Activated T-cell treated with anti-CD3 and anti-CD28 coated beads, Interleukin-2, amount 50 U/mL, for 1 hour (primary cell): ENCODE results near the gene LRRN4CL.
"Not testable (repeated sequence)": the region's sequence is repeated elsewhere in the genome, so short reads cannot be mapped to it uniquely, and the experiment has no call there.

ENCODE experiments used
- DNase-seq: peaks from one replicate; pipeline ENCODE4 v3.0.0-alpha.2; 2020

LRRN4CL gene

GRCh38 chr11:62675415-62675814 lies 13.9 kb downstream of the LRRN4CL start:
- not testable (repeated sequence) for DNase-seq

DNA sequence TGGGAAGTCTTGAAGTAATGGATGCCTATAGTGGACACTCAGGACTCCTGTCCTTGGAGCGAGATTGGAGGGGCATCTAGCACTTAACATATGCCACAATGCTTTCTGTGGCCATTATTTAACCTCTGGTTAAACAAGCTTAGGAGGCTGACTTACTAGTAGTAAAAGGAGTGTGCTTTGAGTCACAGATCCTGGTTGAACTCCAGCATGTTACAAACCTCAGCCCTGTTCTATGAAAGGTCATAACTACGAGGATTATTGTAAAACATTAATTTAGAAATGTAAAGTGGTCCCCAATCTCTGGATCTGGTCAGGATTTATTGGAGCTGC lies 16.2 kb downstream of the LRRN4CL start:
- DNase-seq: no peak

DNA sequence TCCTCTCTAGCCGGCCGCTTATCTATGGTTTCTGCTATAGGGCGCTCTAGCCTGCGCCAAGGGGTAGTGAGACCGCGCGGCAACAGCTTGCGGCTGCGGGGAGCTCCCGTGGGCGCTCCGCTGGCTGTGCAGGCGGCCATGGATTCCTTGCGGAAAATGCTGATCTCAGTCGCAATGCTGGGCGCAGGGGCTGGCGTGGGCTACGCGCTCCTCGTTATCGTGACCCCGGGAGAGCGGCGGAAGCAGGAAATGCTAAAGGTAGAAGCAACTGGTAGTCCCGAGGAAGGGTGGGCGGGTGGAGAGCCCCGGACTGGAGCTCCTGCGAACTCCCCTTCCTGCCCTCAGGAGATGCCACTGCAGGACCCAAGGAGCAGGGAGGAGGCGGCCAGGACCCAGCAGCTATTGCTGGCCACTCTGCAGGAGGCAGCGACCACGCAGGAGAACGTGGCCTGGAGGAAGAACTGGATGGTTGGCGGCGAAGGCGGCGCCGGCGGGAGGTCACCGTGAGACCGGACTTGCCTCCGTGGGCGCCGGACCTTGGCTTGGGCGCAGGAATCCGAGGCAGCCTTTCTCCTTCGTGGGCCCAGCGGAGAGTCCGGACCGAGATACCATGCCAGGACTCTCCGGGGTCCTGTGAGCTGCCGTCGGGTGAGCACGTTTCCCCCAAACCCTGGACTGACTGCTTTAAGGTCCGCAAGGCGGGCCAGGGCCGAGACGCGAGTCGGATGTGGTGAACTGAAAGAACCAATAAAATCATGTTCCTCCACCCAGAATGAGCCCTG lies 17.5 kb downstream of the LRRN4CL start, which contains the start of the genes LBHD1 and UQCC3:
Gene LBHD1 (minus strand): TSS at position 660 of the 782 bp plus-strand sequence. CDS start 2,236 bp downstream, outside the sequence.
Gene UQCC3 (plus strand): TSS at position 66 of the 782 bp plus-strand sequence. CDS start 73 bp downstream, at position 139.
- peak; percentile 75 for DNase-seq

DNA sequence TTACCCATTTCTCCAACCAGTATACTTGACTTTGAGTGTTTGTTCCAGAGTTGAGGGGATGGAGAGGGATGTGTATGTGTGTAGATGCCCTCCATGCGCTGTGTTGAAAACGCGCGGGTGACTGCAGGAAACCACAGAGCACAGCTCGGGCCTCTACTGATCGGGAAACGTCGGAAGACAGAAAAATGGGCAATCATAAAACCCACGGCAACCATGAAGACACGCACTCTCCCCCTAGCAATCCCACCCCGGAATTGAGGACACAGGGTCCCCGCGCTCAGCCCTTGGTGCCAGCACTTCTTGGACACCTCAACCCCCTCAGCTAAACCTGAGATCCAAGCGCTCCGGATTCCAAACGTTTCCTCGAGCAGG lies 18.1 kb downstream of the LRRN4CL start:
- DNase-seq: no peak

DNA sequence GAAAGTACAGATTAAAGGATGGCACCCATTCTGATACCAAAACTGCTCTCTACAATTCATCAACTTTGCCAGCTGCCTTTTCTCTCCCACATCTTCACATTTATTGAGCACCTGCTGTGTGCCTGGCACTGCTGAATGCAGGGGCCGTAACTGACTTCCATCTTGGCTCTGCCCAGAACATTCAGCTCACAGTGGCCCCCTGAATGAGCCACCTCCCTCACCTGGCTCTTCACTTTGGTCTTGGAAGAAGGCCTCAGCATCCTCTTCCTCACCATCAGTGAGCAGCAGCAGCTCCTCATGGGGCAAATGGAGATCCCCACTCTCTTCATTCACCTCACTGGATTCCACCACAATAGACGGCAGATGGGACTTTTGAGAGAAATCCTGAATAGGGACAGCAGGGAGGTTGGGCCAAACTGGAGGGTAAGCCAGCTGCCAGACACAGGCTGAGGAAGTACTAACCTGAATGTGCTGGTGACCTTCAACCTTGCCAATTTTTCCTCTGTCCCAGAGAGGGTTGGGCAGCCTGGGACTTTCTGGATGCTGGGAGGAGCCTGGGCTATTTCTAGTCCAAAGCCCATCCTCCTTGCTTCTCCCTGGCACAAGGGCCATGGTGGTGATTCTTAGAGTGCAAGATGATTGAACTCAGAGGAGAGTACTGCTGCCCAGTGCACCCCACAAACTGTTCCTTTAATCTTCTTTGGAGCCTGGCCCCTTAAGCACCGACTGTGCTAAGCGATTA lies 19.7 kb downstream of the LRRN4CL start:
- DNase-seq: no peak

GRCh38 chr11:62667460-62667859 lies 21.9 kb downstream of the LRRN4CL start:
- DNase-seq: no peak

DNA sequence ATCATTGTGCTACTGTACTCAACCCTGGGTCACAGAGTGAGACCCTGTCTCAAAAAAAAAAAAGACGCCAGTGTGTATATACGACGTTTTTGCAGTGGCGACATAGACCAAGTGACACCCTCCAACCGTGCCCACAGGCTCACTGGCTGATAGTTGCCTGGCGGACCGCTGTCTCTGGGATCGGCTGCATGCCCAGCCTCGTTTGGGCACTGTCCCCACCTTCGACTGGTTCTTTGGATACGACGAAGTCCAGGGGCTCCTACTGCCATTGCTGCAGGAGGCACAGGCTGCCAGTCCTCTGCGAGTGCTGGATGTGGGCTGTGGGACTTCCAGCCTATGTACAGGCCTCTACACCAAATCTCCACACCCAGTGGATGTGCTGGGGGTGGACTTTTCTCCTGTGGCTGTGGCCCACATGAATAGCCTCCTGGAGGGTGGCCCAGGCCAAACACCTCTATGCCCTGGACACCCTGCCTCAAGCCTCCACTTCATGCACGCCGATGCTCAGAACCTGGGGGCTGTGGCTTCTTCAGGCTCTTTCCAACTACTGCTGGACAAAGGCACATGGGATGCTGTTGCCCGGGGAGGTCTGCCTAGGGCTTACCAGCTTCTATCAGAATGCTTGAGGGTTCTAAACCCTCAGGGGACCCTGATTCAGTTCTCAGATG lies 22.9 kb downstream of the LRRN4CL start:
- no peak for DNase-seq

- DNase-seq: peak; percentile 66
Observed at GRCh38 chr11:62665599-62666258, 23.6 kb downstream of the LRRN4CL start.

- DNase-seq: peak; percentile 98
Observed at GRCh38 chr11:62665075-62665598, 24.2 kb downstream of the LRRN4CL start, which contains the start of the genes C11orf98 and CSKMT. C11orf98 (minus strand) TSS chr11:62665210; CDS start chr11:62665169, 41 bp downstream. CSKMT (plus strand) TSS chr11:62665312; CDS start chr11:62665880, 568 bp downstream.

DNA sequence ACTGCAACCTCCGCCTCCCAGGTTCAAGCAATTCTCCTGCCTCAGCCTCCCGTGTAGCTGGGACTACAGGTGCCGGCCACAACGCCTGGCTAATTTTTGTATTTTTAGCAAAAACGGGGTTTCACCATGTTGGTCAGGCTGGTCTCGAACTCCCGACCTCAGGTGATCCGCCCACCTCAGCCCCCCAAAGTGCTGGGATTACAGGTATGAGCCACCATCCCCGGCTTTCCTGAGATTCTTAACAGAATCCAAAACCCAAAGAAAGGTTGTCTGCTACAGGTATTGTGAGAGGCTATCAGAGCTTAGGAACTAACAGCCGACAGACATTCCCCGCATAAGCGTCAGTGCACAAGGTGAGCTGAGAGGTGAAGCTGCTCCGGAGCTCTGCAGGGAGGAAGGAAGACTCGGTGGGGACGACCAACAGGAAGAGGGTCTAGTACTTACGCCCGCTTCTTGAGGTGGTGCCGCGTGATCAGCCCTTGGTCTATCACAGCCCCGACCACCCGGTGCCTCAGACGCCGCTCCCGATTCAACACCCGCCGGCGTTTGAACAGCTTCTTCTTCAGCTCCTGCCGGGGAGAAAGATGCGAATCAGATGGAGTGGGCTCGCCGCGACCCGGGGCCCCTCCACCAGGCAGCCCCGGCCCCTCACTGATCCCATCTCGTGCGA lies 24.8 kb downstream of the LRRN4CL start:
- no peak for DNase-seq

DNA sequence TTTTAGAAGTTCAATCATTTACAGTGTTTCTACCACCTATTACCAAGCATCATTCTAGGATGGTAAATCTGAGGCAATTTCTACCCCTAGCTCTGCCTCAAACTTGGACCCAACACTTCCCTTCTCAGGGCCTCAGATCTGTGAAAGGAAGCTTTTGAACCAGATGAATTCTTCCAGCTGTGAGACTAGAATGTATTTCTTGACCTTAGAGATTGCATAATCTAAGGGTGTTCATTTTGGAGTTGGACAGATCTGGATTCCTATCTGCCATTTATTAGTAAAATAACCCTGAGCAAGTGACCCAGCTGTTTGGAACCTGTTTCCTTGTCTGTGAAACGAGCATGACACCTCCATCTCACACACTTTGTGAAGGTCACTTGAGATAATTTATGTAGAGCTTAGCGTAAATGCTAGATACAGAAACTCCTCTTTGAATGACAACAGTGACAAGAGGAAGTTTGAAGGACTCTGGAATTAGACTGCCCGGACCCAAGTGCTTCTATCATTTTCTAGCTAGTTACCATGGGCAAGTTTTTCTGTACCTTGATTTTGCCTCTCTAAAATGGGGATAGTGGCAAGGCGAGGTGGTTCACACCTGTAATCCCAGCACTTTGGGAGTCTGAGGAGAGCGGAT lies 32.4 kb downstream of the LRRN4CL start:
- no peak for DNase-seq

- DNase-seq: no peak
Observed at GRCh38 chr11:62654297-62654696, 35.0 kb downstream of the LRRN4CL start.

- DNase-seq: no peak
Observed at GRCh38 chr11:62652161-62653006, 36.9 kb downstream of the LRRN4CL start.

GRCh38 chr11:62650283-62650682 lies 39.0 kb downstream of the LRRN4CL start:
- not testable (repeated sequence) for DNase-seq

- DNase-seq: no peak
Observed at GRCh38 chr11:62649486-62649885, 39.8 kb downstream of the LRRN4CL start.

DNA sequence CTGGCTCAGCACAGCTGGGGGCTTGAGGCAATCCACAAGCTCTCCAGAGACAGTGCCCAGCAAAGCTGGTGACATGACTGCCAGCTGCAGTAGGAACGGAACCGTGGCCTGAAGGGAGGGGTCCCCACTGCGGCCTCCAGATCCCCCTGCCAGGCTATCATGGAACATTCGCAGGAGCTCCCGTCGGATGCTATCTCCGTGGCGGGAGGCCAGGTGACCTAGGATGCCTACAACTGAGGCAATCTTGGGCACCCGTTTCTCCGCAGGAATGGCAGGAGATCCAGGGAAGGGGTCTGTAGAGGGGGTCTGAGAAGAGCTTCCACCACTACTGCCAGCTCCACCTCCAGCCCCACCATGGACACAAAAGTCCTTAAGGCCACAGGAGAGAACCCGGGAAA lies 40.4 kb downstream of the LRRN4CL start:
- DNase-seq: no peak

GRCh38 chr11:62648185-62648966 lies 41.0 kb downstream of the LRRN4CL start:
- DNase-seq: no peak

GRCh38 chr11:62647609-62648005 lies 41.7 kb downstream of the LRRN4CL start:
- no peak for DNase-seq

GRCh38 chr11:62646825-62647608 lies 42.3 kb downstream of the LRRN4CL start:
- no peak for DNase-seq
